Fibroblast of lung (primary cell): ENCODE results near the gene CTBP2. TPM values are rescaled to one million over a fixed set of nuclear protein-coding genes. Genes with fewer than 3 reads are reported as not detected.

Source experiments
- DNase-seq, 2 donors: peaks; one replicate each; pipeline versions ENCODE4 v3.0.0 to v3.0.0-alpha.2; 2010; ENCODE audit warnings: low read depth in 2 of 2
- H2AFZ ChIP-seq: 2 replicates; pipeline ENCODE4 v1.5.1; 2012; ENCODE audit warnings: low read length, control low read depth, inconsistent platforms
- H3K27ac ChIP-seq: 2 replicates; pipeline ENCODE4 v1.5.1; 2011; ENCODE audit warnings: low read length, control low read depth; ENCODE audit not compliant: insufficient read depth
- H3K27me3 ChIP-seq: 2 replicates; pipeline ENCODE4 v1.5.1; 2011; ENCODE audit warnings: mild to moderate bottlenecking, low read length; ENCODE audit not compliant: control insufficient read depth, insufficient read depth
- H3K36me3 ChIP-seq: 2 replicates; pipeline ENCODE4 v1.5.1; 2011; ENCODE audit warnings: low read length; ENCODE audit not compliant: control insufficient read depth, insufficient read depth
- H3K4me1 ChIP-seq: 2 replicates; pipeline ENCODE4 v1.5.1; 2011; ENCODE audit warnings: low read length; ENCODE audit not compliant: control insufficient read depth, insufficient read depth; ENCODE audit errors: extremely low read depth
- H3K4me2 ChIP-seq: 2 replicates; pipeline ENCODE4 v1.5.1; 2011; ENCODE audit warnings: low read length, control low read depth; ENCODE audit not compliant: insufficient read depth; ENCODE audit errors: extremely low read depth
- H3K4me3 ChIP-seq, 4 experiments: fragments of 200-600 bp in 1 of 4; sonication (generic) in 1 of 4; replicated peaks in 1 of 4; 2 replicates each; pipeline ENCODE4 v1.5.1; 2011 to 2016; ENCODE audit warnings: low read length in 4 of 4, low read depth in 3 of 4, mild to moderate bottlenecking in 3 of 4, control low read depth in 2 of 4, inconsistent platforms in 1 of 4, mixed read lengths in 1 of 4; ENCODE audit not compliant: insufficient read depth in 1 of 4; ENCODE audit errors: control extremely low read depth in 1 of 4
- H3K79me2 ChIP-seq: 2 replicates; pipeline ENCODE4 v1.5.1; 2012; ENCODE audit warnings: mild to moderate bottlenecking, low read length, inconsistent platforms; ENCODE audit not compliant: control insufficient read depth, insufficient read depth
- H3K9ac ChIP-seq: 2 replicates; pipeline ENCODE4 v1.5.1; 2011; ENCODE audit warnings: mild to moderate bottlenecking, low read length, control low read depth; ENCODE audit not compliant: insufficient read depth
- H3K9me3 ChIP-seq: 2 replicates; pipeline ENCODE4 v1.5.1; 2012; ENCODE audit warnings: low read depth, low read length; ENCODE audit not compliant: control insufficient read depth, insufficient read depth
- H4K20me1 ChIP-seq: 2 replicates; pipeline ENCODE4 v1.5.1; 2011; ENCODE audit warnings: low read length; ENCODE audit not compliant: control insufficient read depth, insufficient read depth; ENCODE audit errors: extremely low read depth
- CTCF ChIP-seq, 2 donors: IDR thresholded peaks in 1 of 2; conservative IDR thresholded peaks in 1 of 2; 1 replicate in 1 of 2; 2 replicates in 1 of 2; pipeline ENCODE4 v1.5.1; 2011 to 2012; ENCODE audit warnings: low read length in 2 of 2, control low read depth in 1 of 2, inconsistent platforms in 1 of 2, low read depth in 1 of 2, mild to moderate bottlenecking in 1 of 2
- EZH2 ChIP-seq: IDR thresholded peaks from 2 replicates; pipeline ENCODE4 v1.5.1; 2012; ENCODE audit warnings: low read length, control low read depth, mild to moderate bottlenecking; ENCODE audit errors: missing control alignments
- polyA plus RNA-seq, 2 donors: library from polyadenylated mRNA; depleted of rRNA in 1 of 2; stranded (reverse) in 1 of 2; unstranded in 1 of 2; fragments of >200 nt; gene quantifications; 2 replicates each; pipeline ENCODE4 v1.2.1, GENCODE V29; 2011 to 2012; ENCODE audit warnings: missing spikeins in 1 of 2
- total RNA-seq: library from RNA; depleted of rRNA; stranded (reverse); fragments of >200 nt; gene quantifications from 2 replicates; pipeline ENCODE4 v1.2.1, GENCODE V29; 2014

The CTBP2 gene
- total and polyA plus RNA-seq, 2 donors (not counting 1 experiment from before 2014, with no cell fraction given), result 72.1 to 73.3 TPM

- H3K4me3 ChIP-seq, result no peak overlapping the region
- DNase-seq, result no peak
- TF ChIP-seq EZH2 (no peak), CTCF (conservative IDR thresholded peaks at IDR 0.05 in 1 of 2, IDR thresholded peaks at IDR 0.05 in 1 of 2; ENCODE audit: low read depth in 1 of 2, low read length in 2 of 2) (no peak)
- H3K9ac ChIP-seq, result no peak overlapping the region
- no peak overlapping the region for H3K4me2 ChIP-seq
- H3K36me3 ChIP-seq, result peaks cover 14% of the 10 kb centered on the region
- H2AFZ ChIP-seq, result no peak overlapping the region
- H3K4me1 ChIP-seq, result peaks cover 3% of the 10 kb centered on the region
- no peaks in the 10 kb centered on the region for H3K27me3 ChIP-seq
- H3K79me2 ChIP-seq, result peaks cover 95% of the 10 kb centered on the region
- H3K9me3 ChIP-seq, result no peaks in the 10 kb centered on the region
- no peak overlapping the region for H3K27ac ChIP-seq
- no peaks in the 10 kb centered on the region for H4K20me1 ChIP-seq
These were observed 28.0 kb downstream of the CTBP2 start for GRCh38 chr10:125132344-125132743.

- Histone ChIP-seq H3K27me3 (no peaks in the 10 kb centered on the region), H3K27ac (no peak overlapping the region), H2AFZ (no peak overlapping the region), H3K4me1 (no peaks in the 10 kb centered on the region), H3K9me3 (no peaks in the 10 kb centered on the region), H3K4me3 (no peak overlapping the region), H3K4me2 (no peak overlapping the region), H4K20me1 (no peaks in the 10 kb centered on the region), H3K36me3 (peaks cover 14% of the 10 kb centered on the region), H3K79me2 (peaks cover 95% of the 10 kb centered on the region), H3K9ac (no peak overlapping the region)
- no peak for DNase-seq
- TF ChIP-seq CTCF (conservative IDR thresholded peaks at IDR 0.05 in 1 of 2, IDR thresholded peaks at IDR 0.05 in 1 of 2; ENCODE audit: low read depth in 1 of 2, low read length in 2 of 2) (no peak), EZH2 (no peak)
These were observed 29.4 kb downstream of the CTBP2 start for GRCh38 chr10:125130916-125131315.

- no peak overlapping the region for H3K27ac ChIP-seq
- H3K27me3 ChIP-seq, result no peaks in the 10 kb centered on the region
- no peak overlapping the region for H3K4me3 ChIP-seq
- no peak overlapping the region for H3K9ac ChIP-seq
- H4K20me1 ChIP-seq, result no peaks in the 10 kb centered on the region
- H3K79me2 ChIP-seq, result peaks cover 95% of the 10 kb centered on the region
- no peak for TF ChIP-seq CTCF (conservative IDR thresholded peaks at IDR 0.05 in 1 of 2, IDR thresholded peaks at IDR 0.05 in 1 of 2; ENCODE audit: low read depth in 1 of 2, low read length in 2 of 2)
- TF ChIP-seq EZH2, result no peak
- H3K36me3 ChIP-seq, result peaks cover 12% of the 10 kb centered on the region
- no peak overlapping the region for H2AFZ ChIP-seq
- H3K9me3 ChIP-seq, result no peaks in the 10 kb centered on the region
- no peak for DNase-seq
- peaks cover 3% of the 10 kb centered on the region for H3K4me1 ChIP-seq
- H3K4me2 ChIP-seq, result no peak overlapping the region
These were observed 30.1 kb downstream of the CTBP2 start for GRCh38 chr10:125130260-125130659.
